Smooth muscle cell (in vitro differentiated cells): Measurements from ENCODE around the gene GP1BB. TPM values are rescaled to one million over a fixed set of nuclear protein-coding genes. Genes with fewer than 3 reads are reported as not detected.

ENCODE experiments used
- DNase-seq: peaks from one replicate; lab custom pipeline; 2025; ENCODE audit not compliant: unreplicated experiment; lab: John Stamatoyannopoulos, UW
- H2AFZ ChIP-seq: fragments of 200-600 bp; sonication (generic); 2 replicates; pipeline ENCODE4 v1.6.0; 2016; ENCODE audit warnings: antibody characterized with exemption, low read depth, mild to moderate bottlenecking
- H3F3A ChIP-seq: fragments of 200-600 bp; sonication (generic); 2 replicates; pipeline ENCODE4 v1.6.0; 2017; ENCODE audit warnings: antibody characterized with exemption, low read depth
- H3K27ac ChIP-seq: fragments of 200-600 bp; sonication (generic); 2 replicates; pipeline ENCODE4 v1.5.1; 2016; ENCODE audit warnings: low read depth, mild to moderate bottlenecking
- H3K27me3 ChIP-seq: fragments of 200-600 bp; sonication (generic); 2 replicates; pipeline ENCODE4 v1.6.1; 2016; ENCODE audit warnings: low read depth, mild to moderate bottlenecking
- H3K36me3 ChIP-seq: fragments of 200-600 bp; sonication (generic); 2 replicates; pipeline ENCODE4 v1.5.1; 2016; ENCODE audit warnings: low read depth
- H3K4me1 ChIP-seq: fragments of 200-600 bp; sonication (generic); 2 replicates; pipeline ENCODE4 v1.5.1; 2016; ENCODE audit warnings: low read depth
- H3K4me2 ChIP-seq: fragments of 200-600 bp; sonication (generic); 2 replicates; pipeline ENCODE4 v1.6.0; 2016; ENCODE audit warnings: mild to moderate bottlenecking
- H3K4me3 ChIP-seq: fragments of 200-600 bp; sonication (generic); 2 replicates; pipeline ENCODE4 v1.5.1; 2016; ENCODE audit warnings: mild to moderate bottlenecking
- H3K79me2 ChIP-seq: fragments of 200-600 bp; sonication (generic); 2 replicates; pipeline ENCODE4 v1.6.0; 2016; ENCODE audit warnings: low read depth, mild to moderate bottlenecking
- H3K9ac ChIP-seq: fragments of 200-600 bp; sonication (generic); 2 replicates; pipeline ENCODE4 v1.6.0; 2016; ENCODE audit warnings: low read depth
- H3K9me3 ChIP-seq: fragments of 200-600 bp; sonication (generic); replicated peaks from 2 replicates; pipeline ENCODE4 v1.5.1; 2016; ENCODE audit warnings: low read depth
- H4K20me1 ChIP-seq: fragments of 200-600 bp; sonication (generic); 2 replicates; pipeline ENCODE4 v1.6.0; 2016; ENCODE audit warnings: low read depth
- WGBS: methylation state at CpG from one replicate; pipeline ENCODE4 v1.1.7; 2016; ENCODE audit warnings: low lambda C conversion rate; 5-methylcytosine and 5-hydroxymethylcytosine counted together
- polyA plus RNA-seq: library from polyadenylated mRNA; unstranded; fragments of >200 nt; fragmentation: Nextera tagmentation; extraction: Ambion mirVana; gene quantifications from 2 replicates; pipeline ENCODE4 v1.2.1, GENCODE V29; 2016
- total RNA-seq: library from RNA; depleted of rRNA; stranded (reverse); fragments of >200 nt; gene quantifications from 2 replicates; pipeline ENCODE4 v1.2.3, GENCODE V29; 2014
- TF ChIP-seq, protein P1 (sequence below): fragments of 200-600 bp; sonication (generic); IDR thresholded peaks from 2 replicates; pipeline ENCODE4 v1.5.1; 2017; ENCODE audit warnings: borderline replicate concordance, mild to moderate bottlenecking, antibody characterized with exemption; ENCODE audit not compliant: insufficient read depth, poor library complexity, severe bottlenecking

GP1BB gene
- total and polyA plus RNA-seq, 2 experiments from 2014 or later = 0.94 to 9.7 TPM

DNA sequence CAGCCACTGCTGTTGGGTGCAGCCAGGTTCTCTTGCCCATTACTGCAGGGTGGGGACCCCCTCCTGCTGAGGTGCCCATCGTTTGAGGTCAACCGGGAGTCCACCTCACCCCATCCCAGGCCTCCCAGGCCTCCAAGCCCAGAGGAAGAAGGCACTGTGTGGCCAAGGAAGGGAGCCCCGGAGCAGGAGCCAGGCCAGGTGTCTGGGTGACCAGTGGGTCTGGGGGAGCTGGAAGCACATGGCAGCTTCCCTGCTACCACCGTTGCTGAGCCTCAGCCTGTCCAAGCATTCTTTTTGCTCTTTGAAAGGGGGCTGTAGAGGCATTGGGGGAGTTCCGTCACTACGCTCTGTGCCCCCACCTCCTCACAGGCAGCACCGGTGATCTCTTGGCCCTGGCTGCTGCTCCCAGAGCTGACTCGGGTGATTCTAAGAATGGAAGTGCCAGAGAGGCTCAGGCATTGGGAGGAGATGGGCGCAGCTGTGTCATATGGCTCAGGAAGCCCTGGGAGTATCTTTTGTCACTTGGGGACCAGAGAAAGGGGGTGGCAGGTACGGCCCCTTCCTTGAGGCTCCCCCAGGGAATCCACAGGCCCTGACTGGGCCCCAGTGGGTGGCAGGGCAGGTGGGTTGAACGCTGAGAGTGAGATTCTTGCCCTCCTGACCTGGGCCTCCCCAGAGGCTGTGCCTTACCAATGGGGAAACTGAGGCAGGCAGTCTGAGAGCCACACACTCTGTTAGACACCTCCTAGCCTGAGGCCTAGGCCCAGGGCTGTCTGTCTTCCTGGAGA, 7.1 kb upstream of the GP1BB start:
- Histone ChIP-seq H4K20me1 (peaks cover 31% of the 10 kb centered on the region), H3K79me2 (no peaks in the 10 kb centered on the region), H3K36me3 (no peaks in the 10 kb centered on the region), H2AFZ (no peak overlapping the region), H3K27me3 (peaks cover 16% of the 10 kb centered on the region), H3K9me3 (no peaks in the 10 kb centered on the region), H3K4me1 (peaks cover 16% of the 10 kb centered on the region), H3K27ac (no peak overlapping the region), H3F3A (peaks cover 4% of the 10 kb centered on the region), H3K9ac (no peak overlapping the region), H3K4me2 (no peak overlapping the region), H3K4me3 (no peak overlapping the region)
- TF ChIP-seq, protein P1, sequence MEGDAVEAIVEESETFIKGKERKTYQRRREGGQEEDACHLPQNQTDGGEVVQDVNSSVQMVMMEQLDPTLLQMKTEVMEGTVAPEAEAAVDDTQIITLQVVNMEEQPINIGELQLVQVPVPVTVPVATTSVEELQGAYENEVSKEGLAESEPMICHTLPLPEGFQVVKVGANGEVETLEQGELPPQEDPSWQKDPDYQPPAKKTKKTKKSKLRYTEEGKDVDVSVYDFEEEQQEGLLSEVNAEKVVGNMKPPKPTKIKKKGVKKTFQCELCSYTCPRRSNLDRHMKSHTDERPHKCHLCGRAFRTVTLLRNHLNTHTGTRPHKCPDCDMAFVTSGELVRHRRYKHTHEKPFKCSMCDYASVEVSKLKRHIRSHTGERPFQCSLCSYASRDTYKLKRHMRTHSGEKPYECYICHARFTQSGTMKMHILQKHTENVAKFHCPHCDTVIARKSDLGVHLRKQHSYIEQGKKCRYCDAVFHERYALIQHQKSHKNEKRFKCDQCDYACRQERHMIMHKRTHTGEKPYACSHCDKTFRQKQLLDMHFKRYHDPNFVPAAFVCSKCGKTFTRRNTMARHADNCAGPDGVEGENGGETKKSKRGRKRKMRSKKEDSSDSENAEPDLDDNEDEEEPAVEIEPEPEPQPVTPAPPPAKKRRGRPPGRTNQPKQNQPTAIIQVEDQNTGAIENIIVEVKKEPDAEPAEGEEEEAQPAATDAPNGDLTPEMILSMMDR = no peak
- no peak for DNase-seq
- WGBS = 92% methylated on average over 11 of the region's 11 CpGs

DNA sequence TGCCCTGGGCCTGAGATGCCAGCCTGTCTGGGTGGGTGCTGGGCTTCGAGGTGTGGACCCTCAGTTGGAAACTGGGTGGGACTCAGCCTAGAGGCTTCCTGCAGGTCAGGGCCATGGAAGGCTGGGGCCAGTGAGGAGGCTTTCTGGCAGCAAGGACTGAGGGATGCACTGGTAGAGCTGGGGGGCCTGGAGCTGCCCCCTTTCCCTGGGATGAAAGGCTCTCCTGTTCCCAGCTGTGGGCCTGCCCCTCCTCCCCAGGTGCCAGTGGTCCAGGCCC, 6.6 kb upstream of the GP1BB start:
- Histone ChIP-seq H3K27me3 (peaks cover 16% of the 10 kb centered on the region), H3K4me2 (no peak overlapping the region), H3K27ac (no peak overlapping the region), H3K4me3 (no peak overlapping the region), H3F3A (peaks cover 4% of the 10 kb centered on the region), H3K79me2 (no peaks in the 10 kb centered on the region), H3K9me3 (no peaks in the 10 kb centered on the region), H3K4me1 (peaks cover 16% of the 10 kb centered on the region), H3K9ac (no peak overlapping the region), H2AFZ (no peak overlapping the region), H4K20me1 (peaks cover 37% of the 10 kb centered on the region), H3K36me3 (no peaks in the 10 kb centered on the region)
- no peak for DNase-seq
- TF ChIP-seq, protein P1 = no peak
- WGBS = 93% methylated on average over 1 of the region's 1 CpG

DNA sequence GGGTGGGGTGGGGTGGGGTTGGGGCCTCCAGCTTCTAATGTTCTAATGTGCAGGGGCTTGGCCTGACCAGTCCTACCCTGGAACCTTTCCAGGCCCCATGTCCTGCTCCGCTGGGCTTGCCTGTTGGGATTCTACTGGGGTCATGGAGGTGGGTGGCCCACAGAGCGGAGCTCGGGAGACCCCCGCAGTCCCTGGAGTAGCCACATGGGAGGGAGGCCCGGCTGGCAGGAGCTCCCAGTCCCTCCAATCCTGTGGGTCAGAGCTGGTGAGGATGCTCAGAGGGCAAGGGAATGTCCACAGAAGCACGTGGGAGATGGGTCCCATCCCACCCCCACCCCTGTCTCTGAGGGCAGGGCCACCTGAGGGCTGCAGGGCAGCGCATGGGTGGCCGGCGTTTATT, 6.2 kb upstream of the GP1BB start:
- H3K36me3 ChIP-seq = no peaks in the 10 kb centered on the region
- H4K20me1 ChIP-seq = peaks cover 41% of the 10 kb centered on the region
- H3K4me2 ChIP-seq = peak overlapping the region; percentile 89
- peaks cover 19% of the 10 kb centered on the region for H3K4me1 ChIP-seq
- no peak for DNase-seq
- H3K27ac ChIP-seq = no peak overlapping the region
- H3K4me3 ChIP-seq = no peak overlapping the region
- peaks cover 4% of the 10 kb centered on the region for H3F3A ChIP-seq
- no peaks in the 10 kb centered on the region for H3K9me3 ChIP-seq
- H3K9ac ChIP-seq = no peak overlapping the region
- H3K27me3 ChIP-seq = peaks cover 16% of the 10 kb centered on the region
- 88% methylated on average over 9 of the region's 9 CpGs for WGBS
- TF ChIP-seq, protein P1 = no peak
- no peak overlapping the region for H2AFZ ChIP-seq
- no peaks in the 10 kb centered on the region for H3K79me2 ChIP-seq
